ENCODE results near the gene PXT1. TPM values are rescaled to one million over a fixed set of nuclear protein-coding genes. Genes with fewer than 3 reads are reported as not detected.

Gene PXT1
- total and polyA plus RNA-seq, 9 of the 15 experiments (the other 6 are each of a cell fraction or from before 2014, with no cell fraction given) = 0.09 to 0.11 (median 0.10) TPM; not detected in 5

- TF ChIP-seq, protein P1, sequence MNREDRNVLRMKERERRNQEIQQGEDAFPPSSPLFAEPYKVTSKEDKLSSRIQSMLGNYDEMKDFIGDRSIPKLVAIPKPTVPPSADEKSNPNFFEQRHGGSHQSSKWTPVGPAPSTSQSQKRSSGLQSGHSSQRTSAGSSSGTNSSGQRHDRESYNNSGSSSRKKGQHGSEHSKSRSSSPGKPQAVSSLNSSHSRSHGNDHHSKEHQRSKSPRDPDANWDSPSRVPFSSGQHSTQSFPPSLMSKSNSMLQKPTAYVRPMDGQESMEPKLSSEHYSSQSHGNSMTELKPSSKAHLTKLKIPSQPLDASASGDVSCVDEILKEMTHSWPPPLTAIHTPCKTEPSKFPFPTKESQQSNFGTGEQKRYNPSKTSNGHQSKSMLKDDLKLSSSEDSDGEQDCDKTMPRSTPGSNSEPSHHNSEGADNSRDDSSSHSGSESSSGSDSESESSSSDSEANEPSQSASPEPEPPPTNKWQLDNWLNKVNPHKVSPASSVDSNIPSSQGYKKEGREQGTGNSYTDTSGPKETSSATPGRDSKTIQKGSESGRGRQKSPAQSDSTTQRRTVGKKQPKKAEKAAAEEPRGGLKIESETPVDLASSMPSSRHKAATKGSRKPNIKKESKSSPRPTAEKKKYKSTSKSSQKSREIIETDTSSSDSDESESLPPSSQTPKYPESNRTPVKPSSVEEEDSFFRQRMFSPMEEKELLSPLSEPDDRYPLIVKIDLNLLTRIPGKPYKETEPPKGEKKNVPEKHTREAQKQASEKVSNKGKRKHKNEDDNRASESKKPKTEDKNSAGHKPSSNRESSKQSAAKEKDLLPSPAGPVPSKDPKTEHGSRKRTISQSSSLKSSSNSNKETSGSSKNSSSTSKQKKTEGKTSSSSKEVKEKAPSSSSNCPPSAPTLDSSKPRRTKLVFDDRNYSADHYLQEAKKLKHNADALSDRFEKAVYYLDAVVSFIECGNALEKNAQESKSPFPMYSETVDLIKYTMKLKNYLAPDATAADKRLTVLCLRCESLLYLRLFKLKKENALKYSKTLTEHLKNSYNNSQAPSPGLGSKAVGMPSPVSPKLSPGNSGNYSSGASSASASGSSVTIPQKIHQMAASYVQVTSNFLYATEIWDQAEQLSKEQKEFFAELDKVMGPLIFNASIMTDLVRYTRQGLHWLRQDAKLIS (CRISPR knock-in tag; IDR thresholded peaks at IDR 0.05) = peak; percentile 78
- peak; percentile 74; the same call in 1 of the 2 replicates for TF ChIP-seq ZNF589 (CRISPR knock-in tag; IDR thresholded peaks at IDR 0.05; ENCODE audit: low read depth)
- TF ChIP-seq TGIF2 (CRISPR knock-in tag; IDR thresholded peaks at IDR 0.05) = no peak
- peak; percentile 37; the same call in 1 of the 2 replicates for TF ChIP-seq ZNF143 (CRISPR knock-in tag; IDR thresholded peaks at IDR 0.05)
- TF ChIP-seq WHSC1 (IDR thresholded peaks at IDR 0.05; ENCODE audit: low read length) = no peak
- no peak for TF ChIP-seq THRA (IDR thresholded peaks at IDR 0.05)
- TF ChIP-seq, protein P2, sequence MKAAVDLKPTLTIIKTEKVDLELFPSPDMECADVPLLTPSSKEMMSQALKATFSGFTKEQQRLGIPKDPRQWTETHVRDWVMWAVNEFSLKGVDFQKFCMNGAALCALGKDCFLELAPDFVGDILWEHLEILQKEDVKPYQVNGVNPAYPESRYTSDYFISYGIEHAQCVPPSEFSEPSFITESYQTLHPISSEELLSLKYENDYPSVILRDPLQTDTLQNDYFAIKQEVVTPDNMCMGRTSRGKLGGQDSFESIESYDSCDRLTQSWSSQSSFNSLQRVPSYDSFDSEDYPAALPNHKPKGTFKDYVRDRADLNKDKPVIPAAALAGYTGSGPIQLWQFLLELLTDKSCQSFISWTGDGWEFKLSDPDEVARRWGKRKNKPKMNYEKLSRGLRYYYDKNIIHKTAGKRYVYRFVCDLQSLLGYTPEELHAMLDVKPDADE (conservative IDR thresholded peaks at IDR 0.05; ENCODE audit: control insufficient read depth, low read depth, low read length) = no peak
- no peak for TF ChIP-seq KLF13 (tag; IDR thresholded peaks at IDR 0.05; ENCODE audit: borderline replicate concordance, low read depth)
- no peak for TF ChIP-seq MCM5 (IDR thresholded peaks at IDR 0.05; ENCODE audit: low read depth)
- peak; percentile 76 for TF ChIP-seq POLR2B (IDR thresholded peaks at IDR 0.05; ENCODE audit: low read depth, partially characterized antibody)
- TF ChIP-seq, protein P3, sequence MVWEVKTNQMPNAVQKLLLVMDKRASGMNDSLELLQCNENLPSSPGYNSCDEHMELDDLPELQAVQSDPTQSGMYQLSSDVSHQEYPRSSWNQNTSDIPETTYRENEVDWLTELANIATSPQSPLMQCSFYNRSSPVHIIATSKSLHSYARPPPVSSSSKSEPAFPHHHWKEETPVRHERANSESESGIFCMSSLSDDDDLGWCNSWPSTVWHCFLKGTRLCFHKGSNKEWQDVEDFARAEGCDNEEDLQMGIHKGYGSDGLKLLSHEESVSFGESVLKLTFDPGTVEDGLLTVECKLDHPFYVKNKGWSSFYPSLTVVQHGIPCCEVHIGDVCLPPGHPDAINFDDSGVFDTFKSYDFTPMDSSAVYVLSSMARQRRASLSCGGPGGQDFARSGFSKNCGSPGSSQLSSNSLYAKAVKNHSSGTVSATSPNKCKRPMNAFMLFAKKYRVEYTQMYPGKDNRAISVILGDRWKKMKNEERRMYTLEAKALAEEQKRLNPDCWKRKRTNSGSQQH (CRISPR knock-in tag; IDR thresholded peaks at IDR 0.05) = no peak
- no peak for TF ChIP-seq NR3C1 (CRISPR knock-in tag; IDR thresholded peaks at IDR 0.05)
- TF ChIP-seq EGR1 (conservative IDR thresholded peaks at IDR 0.05) = peak; percentile 68
- TF ChIP-seq TBL1XR1 (IDR thresholded peaks at IDR 0.05; ENCODE audit: low read length in 2 of 2) = peak; percentile 29 to 52; a peak in 1 of 4 replicates
- no peak; the same call in 1 of the 2 replicates for TF ChIP-seq ZBTB1 (CRISPR knock-in tag; IDR thresholded peaks at IDR 0.05; ENCODE audit: borderline replicate concordance, low read depth)
- TF ChIP-seq MIER1 (IDR thresholded peaks at IDR 0.05; ENCODE audit: low read depth) = no peak
- TF ChIP-seq RBM22 (IDR thresholded peaks at IDR 0.05; ENCODE audit: low read depth, low read length, poor library complexity, severe bottlenecking) = no peak
- no peak for TF ChIP-seq SIN3B (IDR thresholded peaks at IDR 0.05; ENCODE audit: low read depth)
Measured at GRCh38 chr6:36423101-36423824, 19.4 kb downstream of the PXT1 start (continued).
